Measurements from ENCODE around the gene CCR5. TPM values are rescaled to one million over a fixed set of nuclear protein-coding genes. Genes with fewer than 3 reads are reported as not detected.
"Not testable (repeated sequence)": the region's sequence is repeated elsewhere in the genome, so short reads cannot be mapped to it uniquely, and the experiment has no call there.

Gene CCR5
- total RNA-seq, 4 donors from 2014 or later, result 0.23 to 1.8 (median 0.44) TPM

- Histone ChIP-seq H3K27ac (no peak overlapping the region), H3K4me3 (no peak overlapping the region), H3K27me3 (peaks cover 8% of the 10 kb centered on the region), H3K4me1 (peaks cover 0 to 10% (median 0%) of the 10 kb centered on the region in 3 donors), H3K36me3 (no peaks in the 10 kb centered on the region), H3K9me3 (no peaks in the 10 kb centered on the region)
- ATAC-seq, result no peak
- WGBS, 2 donors (ENCODE audit: low coverage in 1 of 2), result 70% methylated on average over 1 of the region's 6 CpGs; no CpG with 5 or more reads in 1 of the 2 donors
- no peak for TF ChIP-seq EP300 (IDR thresholded peaks at IDR 0.05)
- no peak for TF ChIP-seq POLR2A (IDR thresholded peaks at IDR 0.05)
- TF ChIP-seq POLR2AphosphoS5 (IDR thresholded peaks at IDR 0.05), result no peak
Measured at GRCh38 chr3:46383211-46383950, 12.6 kb downstream of the CCR5 start.

- peaks cover 8% of the 10 kb centered on the region for H3K27me3 ChIP-seq
- no peak overlapping the region for H3K27ac ChIP-seq
- no peaks in the 10 kb centered on the region for H3K36me3 ChIP-seq
- no peak overlapping the region for H3K4me3 ChIP-seq
- 53 to 73% methylated on average over 5 of the region's 5 CpGs for WGBS, 2 donors (ENCODE audit: low coverage in 1 of 2)
- peaks cover 0 to 10% (median 0%) of the 10 kb centered on the region in 3 donors for H3K4me1 ChIP-seq
- H3K9me3 ChIP-seq, result no peaks in the 10 kb centered on the region
- no peak for ATAC-seq
- TF ChIP-seq CTCF (IDR thresholded peaks at IDR 0.05) (no peak), POLR2A (IDR thresholded peaks at IDR 0.05) (no peak), EP300 (IDR thresholded peaks at IDR 0.05) (no peak), POLR2AphosphoS5 (IDR thresholded peaks at IDR 0.05) (no peak)
Measured at GRCh38 chr3:46383951-46384330, 13.2 kb downstream of the CCR5 start.

- Histone ChIP-seq H3K9me3 (no peaks in the 10 kb centered on the region), H3K27ac (no peak overlapping the region), H3K4me3 (no peak overlapping the region), H3K27me3 (peaks cover 8% of the 10 kb centered on the region), H3K4me1 (peaks cover 0 to 1% (median 0%) of the 10 kb centered on the region in 3 donors), H3K36me3 (no peaks in the 10 kb centered on the region)
- TF ChIP-seq POLR2AphosphoS5 (IDR thresholded peaks at IDR 0.05) (no peak), CTCF (IDR thresholded peaks at IDR 0.05) (no peak), POLR2A (IDR thresholded peaks at IDR 0.05) (no peak), EP300 (IDR thresholded peaks at IDR 0.05) (no peak)
- 50 to 60% methylated on average over 1 to 2 of the region's 4 CpGs for WGBS, 2 donors (ENCODE audit: low coverage in 1 of 2)
- ATAC-seq, result no peak
Measured at GRCh38 chr3:46386205-46386604, 15.5 kb downstream of the CCR5 start.

- not testable (repeated sequence) for H3K27ac ChIP-seq, H3K4me3 ChIP-seq, H3K27me3 ChIP-seq, ATAC-seq, H3K36me3 ChIP-seq, H3K4me1 ChIP-seq, H3K9me3 ChIP-seq
- 83 to 89% methylated on average over 4 of the region's 4 CpGs for WGBS, 2 donors (ENCODE audit: low coverage in 1 of 2)
Measured at GRCh38 chr3:46388847-46389246, 18.1 kb downstream of the CCR5 start.

GRCh38 chr3:46389306-46389705, 18.6 kb downstream of the CCR5 start:
- H3K36me3 ChIP-seq, result no peaks in the 10 kb centered on the region
- H3K4me3 ChIP-seq, result no peak overlapping the region
- H3K9me3 ChIP-seq, result no peaks in the 10 kb centered on the region
- peaks cover 8% of the 10 kb centered on the region for H3K27me3 ChIP-seq
- no peaks in the 10 kb centered on the region for H3K4me1 ChIP-seq
- H3K27ac ChIP-seq, result no peak overlapping the region
- TF ChIP-seq CTCF (IDR thresholded peaks at IDR 0.05) (no peak), EP300 (IDR thresholded peaks at IDR 0.05) (no peak), POLR2A (IDR thresholded peaks at IDR 0.05) (no peak), POLR2AphosphoS5 (IDR thresholded peaks at IDR 0.05) (no peak)
- ATAC-seq, result no peak
- 72 to 78% methylated on average over 5 to 6 of the region's 6 CpGs for WGBS, 2 donors (ENCODE audit: low coverage in 1 of 2)

- H3K4me3 ChIP-seq, H3K27ac ChIP-seq, H3K27me3 ChIP-seq, H3K4me1 ChIP-seq, H3K9me3 ChIP-seq, H3K36me3 ChIP-seq, ATAC-seq: not testable (repeated sequence)
- 95 to 100% methylated on average over 2 to 5 of the region's 5 CpGs for WGBS, 2 donors (ENCODE audit: low coverage in 1 of 2)
Measured at GRCh38 chr3:46391526-46391925, 20.8 kb downstream of the CCR5 start.
